Measurements from ENCODE around the gene ZNF219. TPM values are rescaled to one million over a fixed set of nuclear protein-coding genes. Genes with fewer than 3 reads are reported as not detected.

The ZNF219 gene
- total RNA-seq, 1 experiment from 2014 or later: 16.6 TPM

DNA sequence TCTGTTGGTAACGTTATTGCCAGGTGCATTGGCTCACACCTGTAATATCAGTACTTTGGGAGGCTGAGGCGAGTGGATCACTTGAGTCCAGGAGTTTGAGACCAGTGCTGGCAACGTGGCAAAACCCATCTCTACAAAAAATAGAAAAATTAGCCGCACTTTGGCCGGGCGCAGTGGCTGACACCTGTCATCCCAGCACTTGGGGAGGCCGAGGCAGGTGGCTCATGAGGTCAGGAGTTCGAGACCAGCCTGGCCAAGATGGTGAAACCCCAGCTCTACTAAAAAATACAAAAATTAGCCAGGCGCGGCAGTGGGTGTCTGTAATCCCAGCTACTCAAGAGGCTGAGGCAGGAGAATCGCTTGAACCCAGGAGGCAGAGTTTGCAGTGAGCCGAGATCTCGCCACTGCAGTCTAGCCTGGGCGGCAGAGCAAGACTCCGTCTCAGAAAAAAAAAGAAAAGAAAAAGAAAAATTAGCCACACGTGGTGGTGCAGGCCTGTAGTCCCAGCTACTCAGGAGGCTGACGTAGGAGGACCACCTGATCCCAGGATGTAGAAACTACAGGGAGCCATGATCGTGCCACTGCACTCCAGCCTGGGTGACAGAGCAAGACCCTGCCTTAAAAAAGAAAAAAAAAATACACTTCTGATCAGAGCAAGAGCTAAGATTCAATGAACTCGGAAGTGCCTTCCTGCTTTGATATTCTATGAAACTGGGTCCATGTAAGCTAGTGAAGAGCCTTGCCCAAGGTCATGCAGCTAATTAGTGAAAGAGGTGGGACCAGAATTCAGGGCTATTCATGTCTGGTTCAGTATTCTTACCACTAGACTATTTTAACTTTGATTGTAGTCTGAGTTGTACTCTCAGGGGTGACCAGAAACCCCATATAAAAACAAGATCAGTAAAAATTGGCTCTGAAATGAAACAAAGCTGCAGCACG is 45.0 kb downstream of the ZNF219 start:
- no peaks in the 10 kb centered on the region for H3K9me3 ChIP-seq (ENCODE audit: control insufficient read depth in 1 of 2, insufficient read depth in 1 of 2, low read depth in 1 of 2, low read length in 2 of 2)
- ATAC-seq: no peak
- RAD21 ChIA-PET (ENCODE audit: low non-redundant PET in 1 of 2, low total read pairs in 2 of 2, uncharacterized antibody in 2 of 2, unreplicated experiment in 2 of 2): no interaction called here
- H3K79me2 ChIP-seq (ENCODE audit: insufficient read depth, low read length): no peaks in the 10 kb centered on the region
- no peaks in the 10 kb centered on the region for H3K27me3 ChIP-seq (ENCODE audit: insufficient read depth, low read length)
- no peak for DNase-seq (ENCODE audit: low read depth, low spot score)
- POLR2A ChIA-PET: no interaction called here
- no peak overlapping the region for H3K4me3 ChIP-seq (replicated peaks in 1 of 2; ENCODE audit: low read depth in 1 of 2, low read length in 2 of 2)
- no peaks in the 10 kb centered on the region for H4K20me1 ChIP-seq (ENCODE audit: insufficient read depth)
- TF ChIP-seq JUND (IDR thresholded peaks at IDR 0.05): no peak
- H3K9me2 ChIP-seq (ENCODE audit: insufficient read depth): no peaks in the 10 kb centered on the region
- CTCF ChIA-PET: interaction anchor here (0.8 kb wide), 1 partner anchor 39 kb away, joined by 3 read pairs; no protein-coding TSS in a partner anchor
- no peaks in the 10 kb centered on the region for H3K4me1 ChIP-seq (ENCODE audit: control insufficient read depth in 1 of 2, insufficient read depth in 2 of 2, low read length in 2 of 2)
- H3K9ac ChIP-seq (ENCODE audit: low read length): no peak overlapping the region
- intact Hi-C loops (cut with micrococcal nuclease): no loop called here
- H3K36me3 ChIP-seq (ENCODE audit: control insufficient read depth in 1 of 2, insufficient read depth in 2 of 2, low read length in 2 of 2): no peaks in the 10 kb centered on the region
- no peak overlapping the region for H3K4me2 ChIP-seq (ENCODE audit: low read length)
- H3K27ac ChIP-seq (ENCODE audit: low read depth, low read length): no peak overlapping the region
- H2AFZ ChIP-seq (ENCODE audit: low read depth, low read length, poor library complexity, severe bottlenecking): no peak overlapping the region
- BruUV-seq (replicated peaks): no TSS peak

DNA sequence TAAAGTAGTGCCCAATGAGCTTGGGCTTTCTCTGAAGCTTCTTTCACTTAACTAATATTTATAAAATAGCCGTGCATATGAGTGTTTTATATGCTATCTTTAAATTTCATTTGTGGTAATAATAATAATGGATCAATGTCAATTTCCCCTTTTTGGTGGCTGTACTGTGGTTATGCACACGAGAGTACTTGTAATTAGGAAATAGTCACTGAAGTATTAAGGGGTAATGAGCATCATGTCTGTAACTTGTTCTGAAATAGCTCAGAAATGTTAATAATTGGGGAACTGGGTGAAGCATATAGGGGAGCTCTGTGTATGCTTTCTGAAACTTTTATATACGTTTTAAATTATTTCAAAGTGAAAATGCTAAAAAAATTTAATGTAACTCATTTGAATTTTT is 47.9 kb downstream of the ZNF219 start:
- Histone ChIP-seq H3K27ac (ENCODE audit: low read depth, low read length) (no peak overlapping the region), H3K36me3 (ENCODE audit: control insufficient read depth in 1 of 2, insufficient read depth in 2 of 2, low read length in 2 of 2) (no peaks in the 10 kb centered on the region), H3K9ac (ENCODE audit: low read length) (no peak overlapping the region), H3K4me3 (replicated peaks in 1 of 2; ENCODE audit: low read depth in 1 of 2, low read length in 2 of 2) (no peak overlapping the region), H3K9me2 (ENCODE audit: insufficient read depth) (no peaks in the 10 kb centered on the region), H3K9me3 (ENCODE audit: control insufficient read depth in 1 of 2, insufficient read depth in 1 of 2, low read depth in 1 of 2, low read length in 2 of 2) (no peaks in the 10 kb centered on the region), H3K4me1 (ENCODE audit: control insufficient read depth in 1 of 2, insufficient read depth in 2 of 2, low read length in 2 of 2) (no peaks in the 10 kb centered on the region), H3K27me3 (ENCODE audit: insufficient read depth, low read length) (no peaks in the 10 kb centered on the region), H2AFZ (ENCODE audit: low read depth, low read length, poor library complexity, severe bottlenecking) (no peak overlapping the region), H3K79me2 (ENCODE audit: insufficient read depth, low read length) (no peaks in the 10 kb centered on the region), H4K20me1 (ENCODE audit: insufficient read depth) (no peaks in the 10 kb centered on the region), H3K4me2 (ENCODE audit: low read length) (no peak overlapping the region)
- no TSS peak for BruUV-seq (replicated peaks)
- intact Hi-C loops (cut with micrococcal nuclease): no loop called here
- ATAC-seq (no peak), DNase-seq (ENCODE audit: low read depth, low spot score) (no peak)
- RAD21 ChIA-PET (ENCODE audit: low non-redundant PET in 1 of 2, low total read pairs in 2 of 2, uncharacterized antibody in 2 of 2, unreplicated experiment in 2 of 2): interaction anchor here in 1 of 2 experiments (0.6 kb wide), 1 partner anchor 1894 kb away, joined by 3 read pairs; no protein-coding TSS in a partner anchor
- CTCF ChIA-PET: no interaction called here
- TF ChIP-seq CTCF (IDR thresholded peaks at IDR 0.05 in 2 of 3, conservative IDR thresholded peaks at IDR 0.05 in 1 of 3; ENCODE audit: borderline replicate concordance in 1 of 3, insufficient read depth in 1 of 3, low read depth in 2 of 3, low read length in 2 of 3): no peak
- TF ChIP-seq, protein P1, sequence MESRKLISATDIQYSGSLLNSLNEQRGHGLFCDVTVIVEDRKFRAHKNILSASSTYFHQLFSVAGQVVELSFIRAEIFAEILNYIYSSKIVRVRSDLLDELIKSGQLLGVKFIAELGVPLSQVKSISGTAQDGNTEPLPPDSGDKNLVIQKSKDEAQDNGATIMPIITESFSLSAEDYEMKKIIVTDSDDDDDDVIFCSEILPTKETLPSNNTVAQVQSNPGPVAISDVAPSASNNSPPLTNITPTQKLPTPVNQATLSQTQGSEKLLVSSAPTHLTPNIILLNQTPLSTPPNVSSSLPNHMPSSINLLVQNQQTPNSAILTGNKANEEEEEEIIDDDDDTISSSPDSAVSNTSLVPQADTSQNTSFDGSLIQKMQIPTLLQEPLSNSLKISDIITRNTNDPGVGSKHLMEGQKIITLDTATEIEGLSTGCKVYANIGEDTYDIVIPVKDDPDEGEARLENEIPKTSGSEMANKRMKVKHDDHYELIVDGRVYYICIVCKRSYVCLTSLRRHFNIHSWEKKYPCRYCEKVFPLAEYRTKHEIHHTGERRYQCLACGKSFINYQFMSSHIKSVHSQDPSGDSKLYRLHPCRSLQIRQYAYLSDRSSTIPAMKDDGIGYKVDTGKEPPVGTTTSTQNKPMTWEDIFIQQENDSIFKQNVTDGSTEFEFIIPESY (IDR thresholded peaks at IDR 0.05; ENCODE audit: extremely low read depth, insufficient replicate concordance, low read length): no peak
- TF ChIP-seq JUND (IDR thresholded peaks at IDR 0.05): no peak
- no peak for TF ChIP-seq SIN3A (IDR thresholded peaks at IDR 0.05; ENCODE audit: low read depth)
- no peak for TF ChIP-seq RAD21 (IDR thresholded peaks at IDR 0.05; ENCODE audit: low read depth)
- POLR2A ChIA-PET: no interaction called here

Data from HCT116 (cell line).